ENCODE data around the gene ETFA.
A peak's percentile ranks its signal among the peaks of the same experiment; 100 is the strongest.

Gene ETFA

GRCh38 chr15:76335307-76336253, 24.3 kb upstream of the ETFA start:
- Histone ChIP-seq H3K4me1 (ENCODE audit: control insufficient read depth in 5 of 5, insufficient read depth in 5 of 5, low read length in 5 of 5) (peaks cover 0 to 53% (median 45%) of the 10 kb centered on the region in 5 donors), H3K36me3 (ENCODE audit: control insufficient read depth in 5 of 5, insufficient read depth in 5 of 5, low read length in 5 of 5) (no peaks in the 10 kb centered on the region), H3K9me3 (ENCODE audit: control insufficient read depth in 5 of 5, low read length in 5 of 5) (no peaks in the 10 kb centered on the region), H3K27ac (ENCODE audit: low read depth, low read length) (no peak overlapping the region), H3K27me3 (ENCODE audit: control insufficient read depth in 5 of 5, insufficient read depth in 4 of 5, low read length in 5 of 5) (peaks cover 59 to 77% (median 72%) of the 10 kb centered on the region in 5 donors), H3K9ac (ENCODE audit: low read length in 5 of 5) (no peak overlapping the region), H3K4me3 (ENCODE audit: low read depth in 1 of 5, low read length in 5 of 5) (peak overlapping the region in 3 of 5 donors; percentile 4 to 48 (median 31))

GRCh38 chr15:76334438-76335306, 23.4 kb upstream of the ETFA start:
- Histone ChIP-seq H3K4me1 (ENCODE audit: control insufficient read depth in 5 of 5, insufficient read depth in 5 of 5, low read length in 5 of 5) (peaks cover 3 to 50% (median 40%) of the 10 kb centered on the region in 5 donors), H3K27ac (ENCODE audit: low read depth, low read length) (no peak overlapping the region), H3K4me3 (ENCODE audit: low read depth in 1 of 5, low read length in 5 of 5) (no peak overlapping the region), H3K27me3 (ENCODE audit: control insufficient read depth in 5 of 5, insufficient read depth in 4 of 5, low read length in 5 of 5) (peaks cover 52 to 72% (median 63%) of the 10 kb centered on the region in 5 donors), H3K9ac (ENCODE audit: low read length in 5 of 5) (no peak overlapping the region), H3K36me3 (ENCODE audit: control insufficient read depth in 5 of 5, insufficient read depth in 5 of 5, low read length in 5 of 5) (no peaks in the 10 kb centered on the region), H3K9me3 (ENCODE audit: control insufficient read depth in 5 of 5, low read length in 5 of 5) (no peaks in the 10 kb centered on the region)

- no peaks in the 10 kb centered on the region for H3K36me3 ChIP-seq (ENCODE audit: control insufficient read depth in 5 of 5, insufficient read depth in 5 of 5, low read length in 5 of 5)
- no peak overlapping the region for H3K27ac ChIP-seq (ENCODE audit: low read depth, low read length)
- H3K9me3 ChIP-seq (ENCODE audit: control insufficient read depth in 5 of 5, low read length in 5 of 5) = no peaks in the 10 kb centered on the region
- H3K27me3 ChIP-seq (ENCODE audit: control insufficient read depth in 5 of 5, insufficient read depth in 4 of 5, low read length in 5 of 5) = peaks cover 44 to 65% (median 56%) of the 10 kb centered on the region in 5 donors
- peaks cover 3 to 42% (median 36%) of the 10 kb centered on the region in 5 donors for H3K4me1 ChIP-seq (ENCODE audit: control insufficient read depth in 5 of 5, insufficient read depth in 5 of 5, low read length in 5 of 5)
- no peak overlapping the region for H3K4me3 ChIP-seq (ENCODE audit: low read depth in 1 of 5, low read length in 5 of 5)
- no peak overlapping the region for H3K9ac ChIP-seq (ENCODE audit: low read length in 5 of 5)
Observed at GRCh38 chr15:76333720-76334437, 22.6 kb upstream of the ETFA start.

GRCh38 chr15:76333309-76333708, 22.0 kb upstream of the ETFA start:
- no peak overlapping the region for H3K4me3 ChIP-seq (ENCODE audit: low read depth in 1 of 5, low read length in 5 of 5)
- no peaks in the 10 kb centered on the region for H3K36me3 ChIP-seq (ENCODE audit: control insufficient read depth in 5 of 5, insufficient read depth in 5 of 5, low read length in 5 of 5)
- H3K9me3 ChIP-seq (ENCODE audit: control insufficient read depth in 5 of 5, low read length in 5 of 5) = no peaks in the 10 kb centered on the region
- H3K27ac ChIP-seq (ENCODE audit: low read depth, low read length) = no peak overlapping the region
- H3K9ac ChIP-seq (ENCODE audit: low read length in 5 of 5) = no peak overlapping the region
- peaks cover 3 to 38% (median 33%) of the 10 kb centered on the region in 5 donors for H3K4me1 ChIP-seq (ENCODE audit: control insufficient read depth in 5 of 5, insufficient read depth in 5 of 5, low read length in 5 of 5)
- peaks cover 38 to 59% (median 50%) of the 10 kb centered on the region in 5 donors for H3K27me3 ChIP-seq (ENCODE audit: control insufficient read depth in 5 of 5, insufficient read depth in 4 of 5, low read length in 5 of 5)

GRCh38 chr15:76332796-76333195, 21.5 kb upstream of the ETFA start:
- Histone ChIP-seq H3K36me3 (ENCODE audit: control insufficient read depth in 5 of 5, insufficient read depth in 5 of 5, low read length in 5 of 5) (no peaks in the 10 kb centered on the region), H3K27ac (ENCODE audit: low read depth, low read length) (no peak overlapping the region), H3K27me3 (ENCODE audit: control insufficient read depth in 5 of 5, insufficient read depth in 4 of 5, low read length in 5 of 5) (peaks cover 33 to 57% (median 45%) of the 10 kb centered on the region in 5 donors), H3K9ac (ENCODE audit: low read length in 5 of 5) (no peak overlapping the region), H3K9me3 (ENCODE audit: control insufficient read depth in 5 of 5, low read length in 5 of 5) (no peaks in the 10 kb centered on the region), H3K4me1 (ENCODE audit: control insufficient read depth in 5 of 5, insufficient read depth in 5 of 5, low read length in 5 of 5) (peaks cover 3 to 33% (median 29%) of the 10 kb centered on the region in 5 donors), H3K4me3 (ENCODE audit: low read depth in 1 of 5, low read length in 5 of 5) (no peak overlapping the region)

GRCh38 chr15:76330080-76330680, 18.9 kb upstream of the ETFA start:
- peak overlapping the region in 2 of 5 donors; percentile 28 to 48 for H3K4me3 ChIP-seq (ENCODE audit: low read depth in 1 of 5, low read length in 5 of 5)
- H3K36me3 ChIP-seq (ENCODE audit: control insufficient read depth in 5 of 5, insufficient read depth in 5 of 5, low read length in 5 of 5) = no peaks in the 10 kb centered on the region
- H3K27me3 ChIP-seq (ENCODE audit: control insufficient read depth in 5 of 5, insufficient read depth in 4 of 5, low read length in 5 of 5) = peaks cover 16 to 39% (median 19%) of the 10 kb centered on the region in 5 donors
- no peak overlapping the region for H3K27ac ChIP-seq (ENCODE audit: low read depth, low read length)
- H3K9me3 ChIP-seq (ENCODE audit: control insufficient read depth in 5 of 5, low read length in 5 of 5) = no peaks in the 10 kb centered on the region
- H3K9ac ChIP-seq (ENCODE audit: low read length in 5 of 5) = peak overlapping the region in 2 of 5 donors; percentile 59 to 75
- peaks cover 2 to 8% (median 6%) of the 10 kb centered on the region in 5 donors for H3K4me1 ChIP-seq (ENCODE audit: control insufficient read depth in 5 of 5, insufficient read depth in 5 of 5, low read length in 5 of 5)

- H3K9ac ChIP-seq (ENCODE audit: low read length in 5 of 5) = no peak overlapping the region
- no peaks in the 10 kb centered on the region for H3K9me3 ChIP-seq (ENCODE audit: control insufficient read depth in 5 of 5, low read length in 5 of 5)
- H3K36me3 ChIP-seq (ENCODE audit: control insufficient read depth in 5 of 5, insufficient read depth in 5 of 5, low read length in 5 of 5) = no peaks in the 10 kb centered on the region
- H3K4me1 ChIP-seq (ENCODE audit: control insufficient read depth in 5 of 5, insufficient read depth in 5 of 5, low read length in 5 of 5) = peaks cover 0 to 6% (median 4%) of the 10 kb centered on the region in 5 donors
- H3K27ac ChIP-seq (ENCODE audit: low read depth, low read length) = no peak overlapping the region
- peaks cover 6 to 27% (median 10%) of the 10 kb centered on the region in 5 donors for H3K27me3 ChIP-seq (ENCODE audit: control insufficient read depth in 5 of 5, insufficient read depth in 4 of 5, low read length in 5 of 5)
- no peak overlapping the region for H3K4me3 ChIP-seq (ENCODE audit: low read depth in 1 of 5, low read length in 5 of 5)
Observed at GRCh38 chr15:76328958-76329357, 17.7 kb upstream of the ETFA start.

- Histone ChIP-seq H3K4me1 (ENCODE audit: control insufficient read depth in 5 of 5, insufficient read depth in 5 of 5, low read length in 5 of 5) (peaks cover 0 to 6% (median 4%) of the 10 kb centered on the region in 5 donors), H3K27ac (ENCODE audit: low read depth, low read length) (no peak overlapping the region), H3K36me3 (ENCODE audit: control insufficient read depth in 5 of 5, insufficient read depth in 5 of 5, low read length in 5 of 5) (no peaks in the 10 kb centered on the region), H3K9me3 (ENCODE audit: control insufficient read depth in 5 of 5, low read length in 5 of 5) (no peaks in the 10 kb centered on the region), H3K27me3 (ENCODE audit: control insufficient read depth in 5 of 5, insufficient read depth in 4 of 5, low read length in 5 of 5) (peaks cover 0 to 20% (median 5%) of the 10 kb centered on the region in 5 donors), H3K4me3 (ENCODE audit: low read depth in 1 of 5, low read length in 5 of 5) (no peak overlapping the region), H3K9ac (ENCODE audit: low read length in 5 of 5) (no peak overlapping the region)
Observed at GRCh38 chr15:76328106-76328696, 16.9 kb upstream of the ETFA start.

Measured in subcutaneous abdominal adipose tissue (tissue), 5 donors.